ENCODE results near the gene DEPDC1B. TPM values are rescaled to one million over a fixed set of nuclear protein-coding genes. Genes with fewer than 3 reads are reported as not detected.
"Not testable (repeated sequence)": the region's sequence is repeated elsewhere in the genome, so short reads cannot be mapped to it uniquely, and the experiment has no call there.

Gene DEPDC1B
- total and polyA plus RNA-seq, 4 donors: 0.17 to 26.3 (median 0.52) TPM

DNA sequence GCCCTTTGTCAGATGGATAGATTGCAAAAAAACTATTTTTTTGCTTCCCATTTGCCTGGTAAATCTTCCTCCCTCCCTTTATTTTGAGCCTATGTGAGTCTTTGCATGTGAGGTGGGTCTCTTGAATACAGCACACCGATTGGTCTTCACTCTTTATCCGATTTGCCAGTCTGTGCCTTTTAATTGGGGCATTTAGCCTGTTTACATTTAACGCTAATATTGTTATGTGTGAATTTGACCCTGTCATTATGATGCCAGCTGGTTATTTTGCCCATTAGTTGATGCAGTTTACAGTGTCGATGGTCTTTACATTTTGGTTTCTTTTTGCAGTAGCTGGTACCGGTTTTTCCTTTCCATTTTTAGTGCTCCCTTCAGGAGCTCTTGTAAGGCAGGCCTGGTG lies 13.0 kb upstream of the DEPDC1B start:
- WGBS: 89% methylated on average over 5 of the region's 5 CpGs
- no peak for DNase-seq (ENCODE audit: low spot score)

DNA sequence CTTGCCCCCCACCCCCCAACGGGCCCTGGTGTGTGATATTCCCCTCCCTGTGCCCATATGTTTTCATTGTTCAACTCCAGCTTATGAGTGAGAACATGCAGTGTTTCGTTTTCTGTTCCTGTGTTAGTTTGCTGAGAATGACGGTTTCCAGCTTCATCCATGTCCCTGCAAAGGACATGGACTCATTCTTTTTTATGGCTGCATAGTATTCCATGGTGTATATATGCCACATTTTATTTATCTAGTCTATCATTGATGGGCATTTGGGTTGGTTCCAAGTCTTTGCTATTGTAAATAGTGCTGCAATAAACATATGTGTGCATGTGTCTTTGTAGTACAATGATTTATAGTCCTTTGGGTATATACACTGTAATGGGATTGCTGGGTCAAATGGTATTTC lies 11.9 kb upstream of the DEPDC1B start:
- H3K4me3 ChIP-seq (ENCODE audit: low read depth in 1 of 3, low read length in 3 of 3); H3K27ac ChIP-seq (ENCODE audit: low read depth in 1 of 2, low read length in 2 of 2); DNase-seq (ENCODE audit: low spot score); H3K9ac ChIP-seq (ENCODE audit: low read depth in 1 of 2, low read length in 2 of 2); H3K4me1 ChIP-seq (ENCODE audit: control insufficient read depth in 4 of 4, insufficient read depth in 4 of 4, low read length in 3 of 4); H3K36me3 ChIP-seq (ENCODE audit: control insufficient read depth in 4 of 4, insufficient read depth in 3 of 4, low read depth in 1 of 4, low read length in 3 of 4); H3K9me3 ChIP-seq (ENCODE audit: control insufficient read depth in 4 of 4, low read length in 3 of 4); H3K27me3 ChIP-seq (ENCODE audit: control insufficient read depth in 4 of 4, insufficient read depth in 4 of 4, low read length in 3 of 4): not testable (repeated sequence)
- WGBS: 74% methylated on average over 3 of the region's 3 CpGs

More for the DNA sequence above, 13.0 kb upstream of the DEPDC1B start:
- Histone ChIP-seq H3K4me1 (ENCODE audit: control insufficient read depth in 4 of 4, insufficient read depth in 4 of 4, low read length in 3 of 4) (no peaks in the 10 kb centered on the region), H3K9me3 (ENCODE audit: control insufficient read depth in 4 of 4, low read length in 3 of 4) (peaks cover 0 to 3% (median 0%) of the 10 kb centered on the region in 4 donors), H3K9ac (ENCODE audit: low read depth in 1 of 2, low read length in 2 of 2) (no peak overlapping the region), H3K4me3 (ENCODE audit: low read depth in 1 of 3, low read length in 3 of 3) (no peak overlapping the region), H3K27me3 (ENCODE audit: control insufficient read depth in 4 of 4, insufficient read depth in 4 of 4, low read length in 3 of 4) (peaks cover 0 to 6% (median 0%) of the 10 kb centered on the region in 4 donors), H3K36me3 (ENCODE audit: control insufficient read depth in 4 of 4, insufficient read depth in 3 of 4, low read depth in 1 of 4, low read length in 3 of 4) (no peaks in the 10 kb centered on the region), H3K27ac (ENCODE audit: low read depth in 1 of 2, low read length in 2 of 2) (no peak overlapping the region)
- TF ChIP-seq, protein P1, sequence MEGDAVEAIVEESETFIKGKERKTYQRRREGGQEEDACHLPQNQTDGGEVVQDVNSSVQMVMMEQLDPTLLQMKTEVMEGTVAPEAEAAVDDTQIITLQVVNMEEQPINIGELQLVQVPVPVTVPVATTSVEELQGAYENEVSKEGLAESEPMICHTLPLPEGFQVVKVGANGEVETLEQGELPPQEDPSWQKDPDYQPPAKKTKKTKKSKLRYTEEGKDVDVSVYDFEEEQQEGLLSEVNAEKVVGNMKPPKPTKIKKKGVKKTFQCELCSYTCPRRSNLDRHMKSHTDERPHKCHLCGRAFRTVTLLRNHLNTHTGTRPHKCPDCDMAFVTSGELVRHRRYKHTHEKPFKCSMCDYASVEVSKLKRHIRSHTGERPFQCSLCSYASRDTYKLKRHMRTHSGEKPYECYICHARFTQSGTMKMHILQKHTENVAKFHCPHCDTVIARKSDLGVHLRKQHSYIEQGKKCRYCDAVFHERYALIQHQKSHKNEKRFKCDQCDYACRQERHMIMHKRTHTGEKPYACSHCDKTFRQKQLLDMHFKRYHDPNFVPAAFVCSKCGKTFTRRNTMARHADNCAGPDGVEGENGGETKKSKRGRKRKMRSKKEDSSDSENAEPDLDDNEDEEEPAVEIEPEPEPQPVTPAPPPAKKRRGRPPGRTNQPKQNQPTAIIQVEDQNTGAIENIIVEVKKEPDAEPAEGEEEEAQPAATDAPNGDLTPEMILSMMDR (IDR thresholded peaks at IDR 0.05; ENCODE audit: low read depth, low read length, missing input control): no peak
- TF ChIP-seq RAD21 (IDR thresholded peaks at IDR 0.05) (no peak), JUND (IDR thresholded peaks at IDR 0.05) (no peak), GABPA (IDR thresholded peaks at IDR 0.05 in 1 of 2, conservative IDR thresholded peaks at IDR 0.05 in 1 of 2) (no peak)
- TF ChIP-seq, protein P2, sequence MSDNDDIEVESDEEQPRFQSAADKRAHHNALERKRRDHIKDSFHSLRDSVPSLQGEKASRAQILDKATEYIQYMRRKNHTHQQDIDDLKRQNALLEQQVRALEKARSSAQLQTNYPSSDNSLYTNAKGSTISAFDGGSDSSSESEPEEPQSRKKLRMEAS (IDR thresholded peaks at IDR 0.05): no peak

DNA sequence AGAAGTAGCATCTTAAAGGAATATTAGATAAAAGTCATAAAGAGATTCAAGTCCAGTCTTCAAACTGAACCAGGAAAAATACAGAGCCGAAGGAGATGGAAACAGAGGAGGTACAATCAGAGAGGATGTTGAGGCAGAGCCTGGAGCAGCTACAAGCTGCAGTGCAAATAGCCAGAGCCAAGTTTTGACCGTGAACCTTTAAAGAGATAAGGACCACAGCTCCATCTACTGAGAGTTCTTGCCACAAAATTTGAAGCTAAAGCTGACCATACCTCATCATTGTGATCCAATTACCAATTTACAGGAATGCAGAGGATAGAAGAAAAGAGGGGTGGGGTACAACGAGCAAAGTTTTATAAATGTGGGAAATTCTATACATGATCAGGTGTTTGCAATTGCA lies 10.4 kb upstream of the DEPDC1B start:
- H3K9me3 ChIP-seq (ENCODE audit: control insufficient read depth in 4 of 4, low read length in 3 of 4): peaks cover 0 to 3% (median 0%) of the 10 kb centered on the region in 4 donors
- H3K4me3 ChIP-seq (ENCODE audit: low read depth in 1 of 3, low read length in 3 of 3): no peak overlapping the region
- H3K4me1 ChIP-seq (ENCODE audit: control insufficient read depth in 4 of 4, insufficient read depth in 4 of 4, low read length in 3 of 4): no peaks in the 10 kb centered on the region
- H3K36me3 ChIP-seq (ENCODE audit: control insufficient read depth in 4 of 4, insufficient read depth in 3 of 4, low read depth in 1 of 4, low read length in 3 of 4): no peaks in the 10 kb centered on the region
- WGBS: 40% methylated on average over 3 of the region's 3 CpGs
- DNase-seq (ENCODE audit: low spot score): no peak
- no peak overlapping the region for H3K27ac ChIP-seq (ENCODE audit: low read depth in 1 of 2, low read length in 2 of 2)
- no peaks in the 10 kb centered on the region for H3K27me3 ChIP-seq (ENCODE audit: control insufficient read depth in 4 of 4, insufficient read depth in 4 of 4, low read length in 3 of 4)
- H3K9ac ChIP-seq (ENCODE audit: low read depth in 1 of 2, low read length in 2 of 2): no peak overlapping the region
- TF ChIP-seq, protein P3, sequence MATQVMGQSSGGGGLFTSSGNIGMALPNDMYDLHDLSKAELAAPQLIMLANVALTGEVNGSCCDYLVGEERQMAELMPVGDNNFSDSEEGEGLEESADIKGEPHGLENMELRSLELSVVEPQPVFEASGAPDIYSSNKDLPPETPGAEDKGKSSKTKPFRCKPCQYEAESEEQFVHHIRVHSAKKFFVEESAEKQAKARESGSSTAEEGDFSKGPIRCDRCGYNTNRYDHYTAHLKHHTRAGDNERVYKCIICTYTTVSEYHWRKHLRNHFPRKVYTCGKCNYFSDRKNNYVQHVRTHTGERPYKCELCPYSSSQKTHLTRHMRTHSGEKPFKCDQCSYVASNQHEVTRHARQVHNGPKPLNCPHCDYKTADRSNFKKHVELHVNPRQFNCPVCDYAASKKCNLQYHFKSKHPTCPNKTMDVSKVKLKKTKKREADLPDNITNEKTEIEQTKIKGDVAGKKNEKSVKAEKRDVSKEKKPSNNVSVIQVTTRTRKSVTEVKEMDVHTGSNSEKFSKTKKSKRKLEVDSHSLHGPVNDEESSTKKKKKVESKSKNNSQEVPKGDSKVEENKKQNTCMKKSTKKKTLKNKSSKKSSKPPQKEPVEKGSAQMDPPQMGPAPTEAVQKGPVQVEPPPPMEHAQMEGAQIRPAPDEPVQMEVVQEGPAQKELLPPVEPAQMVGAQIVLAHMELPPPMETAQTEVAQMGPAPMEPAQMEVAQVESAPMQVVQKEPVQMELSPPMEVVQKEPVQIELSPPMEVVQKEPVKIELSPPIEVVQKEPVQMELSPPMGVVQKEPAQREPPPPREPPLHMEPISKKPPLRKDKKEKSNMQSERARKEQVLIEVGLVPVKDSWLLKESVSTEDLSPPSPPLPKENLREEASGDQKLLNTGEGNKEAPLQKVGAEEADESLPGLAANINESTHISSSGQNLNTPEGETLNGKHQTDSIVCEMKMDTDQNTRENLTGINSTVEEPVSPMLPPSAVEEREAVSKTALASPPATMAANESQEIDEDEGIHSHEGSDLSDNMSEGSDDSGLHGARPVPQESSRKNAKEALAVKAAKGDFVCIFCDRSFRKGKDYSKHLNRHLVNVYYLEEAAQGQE (IDR thresholded peaks at IDR 0.05): no peak
- TF ChIP-seq, protein P4, sequence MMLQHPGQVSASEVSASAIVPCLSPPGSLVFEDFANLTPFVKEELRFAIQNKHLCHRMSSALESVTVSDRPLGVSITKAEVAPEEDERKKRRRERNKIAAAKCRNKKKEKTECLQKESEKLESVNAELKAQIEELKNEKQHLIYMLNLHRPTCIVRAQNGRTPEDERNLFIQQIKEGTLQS (IDR thresholded peaks at IDR 0.05): no peak
- TF ChIP-seq, protein P2 (IDR thresholded peaks at IDR 0.05): no peak
- TF ChIP-seq GABPA (IDR thresholded peaks at IDR 0.05 in 1 of 2, conservative IDR thresholded peaks at IDR 0.05 in 1 of 2): no peak
- TF ChIP-seq NR2F2 (IDR thresholded peaks at IDR 0.05): no peak
- no peak for TF ChIP-seq TAF1 (conservative IDR thresholded peaks at IDR 0.05)
- TF ChIP-seq HNF4A (conservative IDR thresholded peaks at IDR 0.05): no peak
- TF ChIP-seq RAD21 (IDR thresholded peaks at IDR 0.05): no peak
- TF ChIP-seq, protein P5, sequence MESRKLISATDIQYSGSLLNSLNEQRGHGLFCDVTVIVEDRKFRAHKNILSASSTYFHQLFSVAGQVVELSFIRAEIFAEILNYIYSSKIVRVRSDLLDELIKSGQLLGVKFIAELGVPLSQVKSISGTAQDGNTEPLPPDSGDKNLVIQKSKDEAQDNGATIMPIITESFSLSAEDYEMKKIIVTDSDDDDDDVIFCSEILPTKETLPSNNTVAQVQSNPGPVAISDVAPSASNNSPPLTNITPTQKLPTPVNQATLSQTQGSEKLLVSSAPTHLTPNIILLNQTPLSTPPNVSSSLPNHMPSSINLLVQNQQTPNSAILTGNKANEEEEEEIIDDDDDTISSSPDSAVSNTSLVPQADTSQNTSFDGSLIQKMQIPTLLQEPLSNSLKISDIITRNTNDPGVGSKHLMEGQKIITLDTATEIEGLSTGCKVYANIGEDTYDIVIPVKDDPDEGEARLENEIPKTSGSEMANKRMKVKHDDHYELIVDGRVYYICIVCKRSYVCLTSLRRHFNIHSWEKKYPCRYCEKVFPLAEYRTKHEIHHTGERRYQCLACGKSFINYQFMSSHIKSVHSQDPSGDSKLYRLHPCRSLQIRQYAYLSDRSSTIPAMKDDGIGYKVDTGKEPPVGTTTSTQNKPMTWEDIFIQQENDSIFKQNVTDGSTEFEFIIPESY (IDR thresholded peaks at IDR 0.05): no peak
- no peak for TF ChIP-seq FOXA1 (IDR thresholded peaks at IDR 0.05)
- no peak for TF ChIP-seq HNF4G (IDR thresholded peaks at IDR 0.05)
- TF ChIP-seq, protein P1 (IDR thresholded peaks at IDR 0.05; ENCODE audit: low read depth, low read length, missing input control): no peak
- TF ChIP-seq SP1 (IDR thresholded peaks at IDR 0.05): no peak
- TF ChIP-seq JUND (IDR thresholded peaks at IDR 0.05): no peak
- TF ChIP-seq EGR1 (IDR thresholded peaks at IDR 0.05; ENCODE audit: low read depth in 2 of 2): no peak
